B cell (primary cell): Measurements from ENCODE around the gene APOL6.

Experiments used
- EZH2 ChIP-seq: IDR thresholded peaks from 2 replicates; pipeline ENCODE4 v1.6.1; 2012; ENCODE audit warnings: borderline replicate concordance, low read depth, mild to moderate bottlenecking, moderate library complexity, low read length; ENCODE audit not compliant: insufficient read depth, poor library complexity, severe bottlenecking
- TF ChIP-seq, protein P1 (sequence below): fragments of 200-600 bp; IDR thresholded peaks from one replicate; pipeline ENCODE4 v1.8.0; 2022; ENCODE audit warnings: antibody characterized with exemption, mild to moderate bottlenecking

DNA sequence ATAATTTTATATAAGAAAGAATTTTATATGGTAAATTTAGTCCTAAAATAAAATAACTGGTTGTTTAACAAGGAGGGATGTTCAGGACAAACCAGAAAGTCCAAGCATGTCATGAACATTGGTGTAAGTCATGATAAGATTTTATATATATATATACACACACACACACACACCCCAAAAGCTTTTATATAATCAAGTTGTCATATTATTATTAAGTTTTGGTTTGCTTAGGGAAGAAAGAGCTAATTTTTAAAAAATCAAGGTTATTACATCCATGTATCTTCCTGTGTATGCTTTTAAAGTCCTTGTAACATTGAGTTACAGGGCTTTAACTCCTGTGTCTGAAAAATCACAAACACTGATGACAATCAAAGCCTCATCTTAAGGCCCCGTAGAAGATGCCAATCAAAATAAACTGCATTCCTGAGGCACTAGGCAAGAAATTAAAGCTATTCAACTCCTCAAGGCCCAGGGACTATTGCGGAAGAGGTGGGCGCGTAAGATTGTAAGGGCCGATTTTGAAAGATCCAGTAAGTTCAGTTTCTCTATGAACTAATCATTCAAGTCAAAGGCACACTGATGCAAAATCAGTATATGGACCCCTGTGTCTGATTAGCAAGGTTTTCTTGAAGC lies 16.8 kb downstream of the APOL6 start:
- TF ChIP-seq EZH2 = no peak
- TF ChIP-seq, protein P1, sequence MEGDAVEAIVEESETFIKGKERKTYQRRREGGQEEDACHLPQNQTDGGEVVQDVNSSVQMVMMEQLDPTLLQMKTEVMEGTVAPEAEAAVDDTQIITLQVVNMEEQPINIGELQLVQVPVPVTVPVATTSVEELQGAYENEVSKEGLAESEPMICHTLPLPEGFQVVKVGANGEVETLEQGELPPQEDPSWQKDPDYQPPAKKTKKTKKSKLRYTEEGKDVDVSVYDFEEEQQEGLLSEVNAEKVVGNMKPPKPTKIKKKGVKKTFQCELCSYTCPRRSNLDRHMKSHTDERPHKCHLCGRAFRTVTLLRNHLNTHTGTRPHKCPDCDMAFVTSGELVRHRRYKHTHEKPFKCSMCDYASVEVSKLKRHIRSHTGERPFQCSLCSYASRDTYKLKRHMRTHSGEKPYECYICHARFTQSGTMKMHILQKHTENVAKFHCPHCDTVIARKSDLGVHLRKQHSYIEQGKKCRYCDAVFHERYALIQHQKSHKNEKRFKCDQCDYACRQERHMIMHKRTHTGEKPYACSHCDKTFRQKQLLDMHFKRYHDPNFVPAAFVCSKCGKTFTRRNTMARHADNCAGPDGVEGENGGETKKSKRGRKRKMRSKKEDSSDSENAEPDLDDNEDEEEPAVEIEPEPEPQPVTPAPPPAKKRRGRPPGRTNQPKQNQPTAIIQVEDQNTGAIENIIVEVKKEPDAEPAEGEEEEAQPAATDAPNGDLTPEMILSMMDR = no peak
